Keratinocyte (primary cell): Measurements from ENCODE around the gene KDM7A.

Experiments
- CTCF ChIP-seq, 3 experiments: IDR thresholded peaks in 1 of 3; conservative IDR thresholded peaks in 1 of 3; optimal IDR thresholded peaks in 1 of 3; 2 replicates in 2 of 3; 3 replicates in 1 of 3; pipeline versions ENCODE3 to v1.5.1; 2011; ENCODE audit warnings: low read length in 3 of 3, mild to moderate bottlenecking in 3 of 3, moderate library complexity in 2 of 3, control low read depth in 1 of 3, inconsistent platforms in 1 of 3; ENCODE audit not compliant: insufficient read depth in 2 of 3; ENCODE audit errors: extremely low read depth in 1 of 3
- EZH2 ChIP-seq: IDR thresholded peaks from one replicate; pipeline ENCODE4 v1.6.1; 2012; ENCODE audit warnings: inconsistent platforms, mild to moderate bottlenecking, low read length, moderate library complexity

DNA sequence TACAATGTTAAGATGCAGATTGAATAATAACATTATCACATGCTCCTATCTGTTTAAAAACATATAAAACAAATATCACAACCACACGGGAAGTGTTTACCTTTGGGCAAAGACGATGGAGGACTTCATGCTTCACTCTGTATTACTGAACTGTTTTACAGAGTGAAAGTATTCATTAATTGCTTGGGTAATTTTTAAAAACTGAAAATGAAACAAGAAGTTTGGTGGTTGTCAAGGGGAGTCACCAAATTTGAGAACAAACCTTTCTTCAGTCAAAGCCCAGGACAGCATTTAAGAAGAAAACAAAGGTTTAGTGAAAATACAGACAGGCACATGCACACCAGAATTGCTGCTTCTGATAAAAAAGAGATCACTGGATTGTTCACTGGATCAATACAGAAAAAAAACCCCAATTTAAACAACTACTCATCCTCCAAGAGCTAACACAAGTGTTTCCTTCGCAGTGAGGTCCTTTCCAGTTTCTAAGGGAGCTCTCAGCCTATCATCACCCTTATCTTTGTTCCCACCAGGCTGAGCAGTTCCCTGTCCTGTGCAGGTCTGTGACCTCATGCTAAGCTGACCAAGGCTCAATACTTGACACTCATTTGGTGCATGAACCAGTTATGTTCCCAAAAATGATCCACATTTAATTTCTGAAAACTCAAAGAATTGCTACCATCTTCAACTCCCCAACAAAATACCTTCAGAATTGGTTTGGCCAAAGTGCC, 122.8 kb downstream of the KDM7A start:
- no peak for TF ChIP-seq CTCF (optimal IDR thresholded peaks at IDR 0.05 in 1 of 3, IDR thresholded peaks at IDR 0.05 in 1 of 3, conservative IDR thresholded peaks at IDR 0.05 in 1 of 3; ENCODE audit: extremely low read depth in 1 of 3, insufficient read depth in 2 of 3, low read length in 3 of 3)
- TF ChIP-seq EZH2: no peak
